Endothelial cell of umbilical vein (primary cell): ENCODE measurements around the gene EPS15. TPM values are rescaled to one million over a fixed set of nuclear protein-coding genes. Genes with fewer than 3 reads are reported as not detected.
"Not testable (repeated sequence)": the region's sequence is repeated elsewhere in the genome, so short reads cannot be mapped to it uniquely, and the experiment has no call there.

Experiments
- BruUV-seq: library from RNA; stranded (reverse); fragments of 400-500 nt; replicated peaks from 2 replicates; lab custom pipeline; 2021; lab: Mats Ljungman, UMichigan
- CTCF ChIA-PET: fragments of 300-600, 350-600 bp; sonication (Branson Sonifier 250); formaldehyde crosslinking; loops from one replicate; lab custom pipeline; 2021; ENCODE audit warnings: antibody characterized with exemption, inconsistent platforms; lab: Charles Lee
- POLR2A ChIA-PET: fragments of 300-600, 350-600 bp; sonication (Branson Sonifier 250); formaldehyde crosslinking; loops from one replicate; lab custom pipeline; 2021; ENCODE audit warnings: antibody characterized with exemption, inconsistent platforms; lab: Charles Lee
- DNase-seq: peaks from one replicate; pipeline ENCODE4 v3.0.0-alpha.2; 2011; ENCODE audit warnings: low read depth, low spot score
- FAIRE-seq: peaks from 2 replicates; lab custom pipeline; 2011; peaks lifted over from hg19 to GRCh38; lab: Jason Lieb, UNC
- H2AFZ ChIP-seq: 2 replicates; pipeline ENCODE4 v1.6.0; 2012; ENCODE audit warnings: low read depth, low read length, control low read depth, inconsistent platforms
- H3K27ac ChIP-seq: 2 replicates; pipeline ENCODE4 v1.5.1; 2011; ENCODE audit warnings: low read depth, mild to moderate bottlenecking, control low read depth, low read length, moderate library complexity; ENCODE audit not compliant: insufficient read depth
- H3K27me3 ChIP-seq, 2 experiments: 2 replicates each; pipeline versions ENCODE4 v1.6.0 to v1.6.1; 2011; ENCODE audit warnings: low read length in 2 of 2, mixed read lengths in 1 of 2; ENCODE audit not compliant: control insufficient read depth in 2 of 2, insufficient read depth in 2 of 2
- H3K36me3 ChIP-seq, 2 experiments: 2 replicates in 1 of 2; 3 replicates in 1 of 2; pipeline ENCODE4 v1.5.1; 2011; ENCODE audit warnings: low read length in 2 of 2, mild to moderate bottlenecking in 1 of 2, moderate library complexity in 1 of 2; ENCODE audit not compliant: control insufficient read depth in 2 of 2, insufficient read depth in 2 of 2; ENCODE audit errors: extremely low read depth in 1 of 2
- H3K4me1 ChIP-seq: 3 replicates; pipeline ENCODE4 v1.5.1; 2011; ENCODE audit warnings: mild to moderate bottlenecking, low read length; ENCODE audit not compliant: control insufficient read depth, insufficient read depth; ENCODE audit errors: extremely low read depth
- H3K4me2 ChIP-seq: 2 replicates; pipeline ENCODE4 v1.6.1; 2011; ENCODE audit warnings: low read length, control low read depth, mixed read lengths; ENCODE audit not compliant: insufficient read depth
- H3K4me3 ChIP-seq, 3 experiments: fragments of 200-600 bp in 1 of 3; sonication (generic), shearing (Covaris generic) in 1 of 3; replicated peaks in 1 of 3; 2 replicates each; pipeline ENCODE4 v1.5.1; 2011 to 2016; ENCODE audit warnings: control low read depth in 3 of 3, low read length in 3 of 3, mild to moderate bottlenecking in 2 of 3, inconsistent platforms in 1 of 3, low read depth in 1 of 3, moderate library complexity in 1 of 3; ENCODE audit not compliant: insufficient read depth in 1 of 3
- H3K79me2 ChIP-seq: 2 replicates; pipeline ENCODE4 v1.6.0; 2012; ENCODE audit warnings: low read length, inconsistent platforms; ENCODE audit not compliant: control insufficient read depth, insufficient read depth
- H3K9ac ChIP-seq: replicated peaks from 2 replicates; pipeline ENCODE3; 2011; ENCODE audit warnings: low read length, control low read depth; ENCODE audit not compliant: insufficient read depth; ENCODE audit errors: extremely low read depth
- H3K9me1 ChIP-seq: replicated peaks from 3 replicates; pipeline ENCODE4 v1.6.0; 2011; ENCODE audit warnings: mild to moderate bottlenecking, low read length; ENCODE audit not compliant: control insufficient read depth, insufficient read depth; ENCODE audit errors: extremely low read depth
- H3K9me3 ChIP-seq: replicated peaks from 2 replicates; pipeline ENCODE4 v1.5.1; 2012; ENCODE audit warnings: low read length, inconsistent platforms; ENCODE audit not compliant: control insufficient read depth, insufficient read depth
- H4K20me1 ChIP-seq: replicated peaks from 2 replicates; pipeline ENCODE3; 2011; ENCODE audit warnings: mild to moderate bottlenecking, low read length; ENCODE audit not compliant: control insufficient read depth, insufficient read depth; ENCODE audit errors: extremely low read depth
- CTCF ChIP-seq, 2 donors: IDR thresholded peaks; 1 replicate in 1 of 2; 2 replicates in 1 of 2; pipeline ENCODE4 v1.5.1; 2011; ENCODE audit warnings: low read length in 2 of 2, mild to moderate bottlenecking in 2 of 2, moderate library complexity in 2 of 2, control low read depth in 1 of 2, inconsistent platforms in 1 of 2, low read depth in 1 of 2; ENCODE audit not compliant: insufficient read depth in 1 of 2; ENCODE audit errors: extremely low read depth in 1 of 2
- FOS ChIP-seq: IDR thresholded peaks from 2 replicates; pipeline ENCODE4 v1.6.1; 2011; ENCODE audit warnings: mild to moderate bottlenecking, low read length, moderate library complexity, borderline replicate concordance; ENCODE audit not compliant: insufficient read depth
- GATA2 ChIP-seq: IDR thresholded peaks from 2 replicates; pipeline ENCODE4 v1.7.0; 2011; ENCODE audit warnings: low read depth, mild to moderate bottlenecking, moderate library complexity, mixed read lengths, low read length; ENCODE audit not compliant: insufficient read length, insufficient read depth
- JUN ChIP-seq: IDR thresholded peaks from 2 replicates; pipeline ENCODE4 v1.6.1; 2011; ENCODE audit warnings: borderline replicate concordance, low read depth; ENCODE audit not compliant: insufficient read length, insufficient read depth
- MYC ChIP-seq: IDR thresholded peaks from one replicate; pipeline ENCODE4 v1.6.1; 2011; ENCODE audit warnings: mild to moderate bottlenecking, low read depth, low read length
- POLR2A ChIP-seq: IDR thresholded peaks from 2 replicates; pipeline ENCODE4 v1.6.1; 2012; ENCODE audit warnings: low read depth, mild to moderate bottlenecking, control low read depth, low read length
- POLR2AphosphoS5 ChIP-seq: IDR thresholded peaks from 2 replicates; pipeline ENCODE4 v1.6.1; 2012; ENCODE audit warnings: low read depth, mild to moderate bottlenecking, control low read depth, low read length, moderate library complexity; ENCODE audit not compliant: insufficient read depth
- dilution Hi-C: fragments of 300-500 bp; cut with MboI; formaldehyde crosslinking; loops from one replicate; pipeline ENCODE4 v1.15.0; 2019; ENCODE audit warnings: low sequenced_read_pairs; ENCODE audit not compliant: extremely low pct_ligation_motif_present
- intact Hi-C: fragments of 100-400 bp; cut with micrococcal nuclease; formaldehyde crosslinking; loops from one replicate; pipeline ENCODE4 v1.10.0; 2022
- polyA plus RNA-seq, 4 experiments: library from polyadenylated mRNA; depleted of rRNA in 3 of 4; stranded (reverse) in 3 of 4; unstranded in 1 of 4; fragments of >200 nt; gene quantifications; 2 replicates each; pipeline versions ENCODE4 v1.2.1 to v1.2.3, GENCODE V29; 2011 to 2012; ENCODE audit warnings: missing spikeins in 1 of 4
- total RNA-seq: library from RNA; stranded (reverse); gene quantifications from 2 replicates; pipeline ENCODE4 v1.2.3, GENCODE V29; 2021
- TF ChIP-seq, protein P1 (sequence below): IDR thresholded peaks from 2 replicates; pipeline ENCODE4 v1.6.1; 2011; ENCODE audit not compliant: insufficient read depth, insufficient read length

The EPS15 gene
- total and polyA plus RNA-seq, 2 donors (not counting 3 experiments of a cell fraction or from before 2014, with no cell fraction given), result 15.4 to 44.8 TPM

DNA sequence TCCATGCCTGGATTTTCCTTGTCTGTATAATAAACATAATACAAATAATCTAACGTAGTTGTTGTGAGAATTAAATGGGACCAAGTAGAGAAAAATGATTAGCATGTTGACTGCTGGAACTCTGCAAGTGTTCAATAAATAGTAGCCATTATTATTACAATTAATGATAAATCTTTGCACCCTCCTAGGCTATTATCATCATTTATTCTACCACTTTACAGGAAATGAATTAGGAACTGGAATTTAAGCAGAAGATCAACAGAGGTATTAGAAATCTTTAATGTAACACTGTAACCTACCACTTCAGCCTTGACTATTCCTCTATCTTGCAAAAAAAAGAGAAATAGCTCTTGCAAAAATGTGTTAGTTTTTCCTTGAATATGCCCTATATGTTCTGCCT lies 126.8 kb downstream of the EPS15 start:
- Histone ChIP-seq H4K20me1 (no peaks in the 10 kb centered on the region), H3K9me3 (no peaks in the 10 kb centered on the region), H3K9ac (no peak overlapping the region), H3K79me2 (no peaks in the 10 kb centered on the region), H3K27ac (no peak overlapping the region), H2AFZ (no peak overlapping the region), H3K4me1 (no peaks in the 10 kb centered on the region), H3K4me3 (no peak overlapping the region), H3K27me3 (no peaks in the 10 kb centered on the region), H3K36me3 (peaks cover 0 to 3% of the 10 kb centered on the region in 2 experiments), H3K9me1 (no peaks in the 10 kb centered on the region), H3K4me2 (no peak overlapping the region)
- intact Hi-C loops, result no loop called here
- no peak for DNase-seq
- no peak for TF ChIP-seq POLR2AphosphoS5
- TF ChIP-seq MYC, result no peak
- no peak for TF ChIP-seq JUN
- TF ChIP-seq, protein P1, sequence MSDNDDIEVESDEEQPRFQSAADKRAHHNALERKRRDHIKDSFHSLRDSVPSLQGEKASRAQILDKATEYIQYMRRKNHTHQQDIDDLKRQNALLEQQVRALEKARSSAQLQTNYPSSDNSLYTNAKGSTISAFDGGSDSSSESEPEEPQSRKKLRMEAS, result no peak
- no peak for TF ChIP-seq FOS
- no peak for TF ChIP-seq CTCF (IDR thresholded peaks at IDR 0.05; ENCODE audit: extremely low read depth in 1 of 2, insufficient read depth in 1 of 2, low read depth in 1 of 2, low read length in 2 of 2)
- no peak for TF ChIP-seq GATA2
- TF ChIP-seq POLR2A, result no peak
- POLR2A ChIA-PET, result no interaction called here
- BruUV-seq, result no TSS peak
- FAIRE-seq, result no peak
- CTCF ChIA-PET, result interaction anchor here (1.3 kb wide), 1 partner anchor 143 kb away, joined by 3 read pairs; no protein-coding TSS in a partner anchor
- dilution Hi-C loops, result no loop called here

DNA sequence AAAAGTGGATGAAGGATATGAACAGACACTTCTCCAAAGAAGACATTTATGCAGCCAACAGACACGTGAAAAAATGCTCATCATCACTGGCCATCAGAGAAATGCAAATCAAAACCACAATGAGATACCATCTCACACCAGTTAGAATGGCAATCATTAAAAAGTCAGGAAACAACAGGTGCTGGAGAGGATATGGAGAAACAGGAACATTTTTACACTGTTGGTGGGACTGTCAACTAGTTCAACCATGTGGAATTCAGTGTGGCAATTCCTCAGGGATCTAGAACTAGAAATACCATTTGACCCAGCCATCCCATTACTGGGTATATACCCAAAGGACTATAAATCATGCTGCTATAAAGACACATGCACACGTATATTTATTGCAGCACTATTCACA lies 128.4 kb downstream of the EPS15 start:
- H2AFZ ChIP-seq, H3K9ac ChIP-seq, H3K9me3 ChIP-seq, CTCF ChIA-PET, H3K4me3 ChIP-seq, intact Hi-C loops, H3K36me3 ChIP-seq, BruUV-seq, H3K4me2 ChIP-seq, H4K20me1 ChIP-seq, POLR2A ChIA-PET, FAIRE-seq, H3K27ac ChIP-seq, DNase-seq, H3K4me1 ChIP-seq, dilution Hi-C loops, H3K27me3 ChIP-seq, H3K9me1 ChIP-seq, H3K79me2 ChIP-seq: not testable (repeated sequence)

GRCh38 chr1:51387288-51387687 lies 131.8 kb downstream of the EPS15 start:
- BruUV-seq, dilution Hi-C loops: not testable (repeated sequence)

More at GRCh38 chr1:51387288-51387687, 131.8 kb downstream of the EPS15 start:
- DNase-seq, H3K4me1 ChIP-seq, intact Hi-C loops, H3K9me1 ChIP-seq, H3K9ac ChIP-seq, H3K27me3 ChIP-seq, H3K4me3 ChIP-seq, H3K27ac ChIP-seq, H2AFZ ChIP-seq, FAIRE-seq, H3K9me3 ChIP-seq, CTCF ChIA-PET, POLR2A ChIA-PET, H3K36me3 ChIP-seq, H3K4me2 ChIP-seq, H4K20me1 ChIP-seq, H3K79me2 ChIP-seq: not testable (repeated sequence)
